Loucy (cell line): Measurements from ENCODE around the gene UCN3.

Experiments used
- H2AFZ ChIP-seq: fragments of 200-600 bp; sonication (generic); 2 replicates; pipeline ENCODE4 v1.6.0; 2016; ENCODE audit warnings: antibody characterized with exemption, mild to moderate bottlenecking, low read length, moderate library complexity
- H3F3A ChIP-seq: fragments of 200-600 bp; 2 replicates; pipeline ENCODE4 v1.6.0; 2016; ENCODE audit warnings: antibody characterized with exemption, low read depth, mild to moderate bottlenecking
- H3K27me3 ChIP-seq: fragments of 200-600 bp; sonication (generic); 2 replicates; pipeline ENCODE4 v1.6.1; 2014; ENCODE audit warnings: low read length, mild to moderate bottlenecking; ENCODE audit not compliant: insufficient read depth, poor library complexity, severe bottlenecking
- H3K36me3 ChIP-seq: fragments of 200-600 bp; sonication (generic); 2 replicates; pipeline ENCODE4 v1.6.1; 2016; ENCODE audit warnings: low read length; ENCODE audit not compliant: insufficient read depth
- H3K4me1 ChIP-seq: fragments of 200-600 bp; sonication (generic); 2 replicates; pipeline ENCODE4 v1.5.1; 2014; ENCODE audit warnings: low read length, mild to moderate bottlenecking; ENCODE audit not compliant: insufficient read depth, poor library complexity, severe bottlenecking
- H3K4me2 ChIP-seq: fragments of 200-600 bp; sonication (generic); 2 replicates; pipeline ENCODE4 v1.6.0; 2014; ENCODE audit warnings: antibody characterized with exemption, low read length, low read depth, mild to moderate bottlenecking; ENCODE audit not compliant: poor library complexity, severe bottlenecking
- H3K4me3 ChIP-seq: fragments of 200-600 bp; sonication (generic); 2 replicates; pipeline ENCODE4 v1.5.1; 2014; ENCODE audit warnings: low read length, mild to moderate bottlenecking, mixed read lengths; ENCODE audit not compliant: poor library complexity, severe bottlenecking
- H3K79me2 ChIP-seq: fragments of 200-600 bp; sonication (generic); 2 replicates; pipeline ENCODE4 v1.6.1; 2014; ENCODE audit warnings: low read length; ENCODE audit not compliant: insufficient read depth
- H3K9ac ChIP-seq: fragments of 200-600 bp; sonication (generic); 2 replicates; pipeline ENCODE4 v1.6.0; 2014; ENCODE audit warnings: mild to moderate bottlenecking, low read depth, low read length, moderate library complexity; ENCODE audit not compliant: poor library complexity, severe bottlenecking
- H3K9me2 ChIP-seq: fragments of 200-600 bp; sonication (generic); replicated peaks from 2 replicates; pipeline ENCODE4 v1.6.1; 2016; ENCODE audit warnings: low read depth, low read length, mixed read lengths
- H3K9me3 ChIP-seq: fragments of 200-600 bp; sonication (generic); 2 replicates; pipeline ENCODE4 v1.6.1; 2014; ENCODE audit warnings: mild to moderate bottlenecking, antibody characterized with exemption, low read length, low read depth; ENCODE audit not compliant: insufficient read depth
- H4K20me1 ChIP-seq: fragments of 200-600 bp; sonication (generic); 2 replicates; pipeline ENCODE4 v1.6.0; 2014; ENCODE audit warnings: antibody characterized with exemption, low read length, mild to moderate bottlenecking; ENCODE audit not compliant: insufficient read depth, poor library complexity, severe bottlenecking
- CTCF ChIP-seq: fragments of 200-600 bp; sonication (generic); conservative IDR thresholded peaks from 2 replicates; pipeline ENCODE4 v1.5.1; 2014; ENCODE audit warnings: mild to moderate bottlenecking, antibody characterized with exemption, low read length
- EZH2phosphoT487 ChIP-seq: fragments of 200-600 bp; IDR thresholded peaks from 2 replicates; pipeline ENCODE4 v1.6.1; 2018; ENCODE audit warnings: antibody characterized with exemption, mild to moderate bottlenecking, moderate library complexity, borderline replicate concordance

The UCN3 gene

GRCh38 chr10:5354068-5354467 lies 10.7 kb upstream of the UCN3 start:
- no peaks in the 10 kb centered on the region for H3F3A ChIP-seq
- H3K9me2 ChIP-seq: no peaks in the 10 kb centered on the region
- TF ChIP-seq CTCF (no peak), EZH2phosphoT487 (no peak)
- no peaks in the 10 kb centered on the region for H3K27me3 ChIP-seq
- H3K79me2 ChIP-seq: no peaks in the 10 kb centered on the region
- H3K4me1 ChIP-seq: no peaks in the 10 kb centered on the region
- H3K4me2 ChIP-seq: no peak overlapping the region
- no peaks in the 10 kb centered on the region for H3K36me3 ChIP-seq
- H2AFZ ChIP-seq: no peak overlapping the region
- H4K20me1 ChIP-seq: no peaks in the 10 kb centered on the region
- H3K4me3 ChIP-seq: no peak overlapping the region
- no peaks in the 10 kb centered on the region for H3K9me3 ChIP-seq
- no peak overlapping the region for H3K9ac ChIP-seq

- Histone ChIP-seq H3K4me3 (no peak overlapping the region), H3K9me3 (no peaks in the 10 kb centered on the region), H2AFZ (no peak overlapping the region), H4K20me1 (no peaks in the 10 kb centered on the region), H3K27me3 (no peaks in the 10 kb centered on the region), H3K9me2 (no peaks in the 10 kb centered on the region), H3K79me2 (no peaks in the 10 kb centered on the region), H3K9ac (no peak overlapping the region), H3K4me1 (no peaks in the 10 kb centered on the region), H3F3A (no peaks in the 10 kb centered on the region), H3K36me3 (no peaks in the 10 kb centered on the region), H3K4me2 (no peak overlapping the region)
- no peak for TF ChIP-seq EZH2phosphoT487
- TF ChIP-seq CTCF: no peak
These were observed 9.0 kb upstream of the UCN3 start for GRCh38 chr10:5355594-5356301.

GRCh38 chr10:5356302-5356763 lies 8.4 kb upstream of the UCN3 start:
- H3F3A ChIP-seq: no peaks in the 10 kb centered on the region
- H4K20me1 ChIP-seq: no peaks in the 10 kb centered on the region
- H3K9me2 ChIP-seq: no peaks in the 10 kb centered on the region
- no peak overlapping the region for H3K9ac ChIP-seq
- no peaks in the 10 kb centered on the region for H3K79me2 ChIP-seq
- TF ChIP-seq CTCF: no peak
- TF ChIP-seq EZH2phosphoT487: no peak
- H3K9me3 ChIP-seq: no peaks in the 10 kb centered on the region
- H3K4me1 ChIP-seq: no peaks in the 10 kb centered on the region
- H3K4me3 ChIP-seq: no peak overlapping the region
- no peak overlapping the region for H2AFZ ChIP-seq
- no peaks in the 10 kb centered on the region for H3K27me3 ChIP-seq
- H3K4me2 ChIP-seq: no peak overlapping the region
- H3K36me3 ChIP-seq: no peaks in the 10 kb centered on the region
